Duodenal mucosa (tissue), 2 donors: ENCODE measurements around the gene EPGN.

Source experiments
- H3K27ac ChIP-seq: one replicate; pipeline ENCODE4 v1.7.0; 2013; ENCODE audit warnings: low read depth, low read length
- H3K27me3 ChIP-seq, 2 donors: one replicate each; pipeline ENCODE4 v1.7.0; 2013; ENCODE audit warnings: low read length in 2 of 2, control low read depth in 1 of 2; ENCODE audit not compliant: insufficient read depth in 2 of 2, control insufficient read depth in 1 of 2
- H3K36me3 ChIP-seq, 2 donors: one replicate each; pipeline ENCODE4 v1.7.0; 2013; ENCODE audit warnings: low read length in 2 of 2, control low read depth in 1 of 2; ENCODE audit not compliant: insufficient read depth in 2 of 2, control insufficient read depth in 1 of 2
- H3K4me1 ChIP-seq, 2 donors: one replicate each; pipeline ENCODE4 v1.7.0; 2013; ENCODE audit warnings: low read length in 2 of 2, control low read depth in 1 of 2; ENCODE audit not compliant: insufficient read depth in 2 of 2, control insufficient read depth in 1 of 2
- H3K4me3 ChIP-seq, 2 donors: one replicate each; pipeline ENCODE4 v1.7.0; 2013; ENCODE audit warnings: low read length in 2 of 2, low read depth in 1 of 2
- H3K9ac ChIP-seq, 2 donors: one replicate each; pipeline ENCODE4 v1.7.0; 2013; ENCODE audit warnings: low read length in 2 of 2, low read depth in 1 of 2
- H3K9me3 ChIP-seq, 2 donors: one replicate each; pipeline ENCODE4 v1.7.0; 2013; ENCODE audit warnings: low read length in 2 of 2, control low read depth in 1 of 2; ENCODE audit not compliant: control insufficient read depth in 1 of 2

EPGN gene

GRCh38 chr4:74361671-74362070 is 53.4 kb downstream of the EPGN start:
- no peak overlapping the region for H3K27ac ChIP-seq
- H3K4me3 ChIP-seq: no peak overlapping the region

GRCh38 chr4:74362347-74362746 is 54.1 kb downstream of the EPGN start:
- Histone ChIP-seq H3K9me3 (no peaks in the 10 kb centered on the region), H3K27ac (no peak overlapping the region), H3K36me3 (no peaks in the 10 kb centered on the region), H3K4me1 (peaks cover 10 to 18% of the 10 kb centered on the region in 2 donors), H3K9ac (no peak overlapping the region), H3K27me3 (peaks cover 4 to 8% of the 10 kb centered on the region in 2 donors), H3K4me3 (no peak overlapping the region)

More at GRCh38 chr4:74361671-74362070, 53.4 kb downstream of the EPGN start:
- H3K9me3 ChIP-seq: no peaks in the 10 kb centered on the region
- H3K27me3 ChIP-seq: peaks cover 4 to 8% of the 10 kb centered on the region in 2 donors
- peaks cover 10 to 18% of the 10 kb centered on the region in 2 donors for H3K4me1 ChIP-seq
- no peak overlapping the region for H3K9ac ChIP-seq
- no peaks in the 10 kb centered on the region for H3K36me3 ChIP-seq

GRCh38 chr4:74364256-74364651 is 56.0 kb downstream of the EPGN start:
- peak overlapping the region in 1 of 2 donors; percentile 58 for H3K4me3 ChIP-seq
- peaks cover 10 to 14% of the 10 kb centered on the region in 2 donors for H3K4me1 ChIP-seq
- H3K9ac ChIP-seq: no peak overlapping the region
- H3K9me3 ChIP-seq: no peaks in the 10 kb centered on the region
- H3K27me3 ChIP-seq: peaks cover 4 to 8% of the 10 kb centered on the region in 2 donors
- no peaks in the 10 kb centered on the region for H3K36me3 ChIP-seq
- H3K27ac ChIP-seq: no peak overlapping the region

- no peak within 1 kb of the TSS for H3K27ac ChIP-seq
- H3K9ac ChIP-seq: peak within 1 kb of the TSS in 1 of 2 donors; percentile 6
- peaks cover 10 to 14% of the 10 kb centered on the region in 2 donors for H3K4me1 ChIP-seq
- no peaks in the 10 kb centered on the region for H3K9me3 ChIP-seq
- no peaks in the 10 kb centered on the region for H3K36me3 ChIP-seq
- peaks cover 4 to 8% of the 10 kb centered on the region in 2 donors for H3K27me3 ChIP-seq
- H3K4me3 ChIP-seq: peak within 1 kb of the TSS; percentile 58 to 71
Observed at GRCh38 chr4:74364652-74365491, 56.6 kb downstream of the EPGN start, which contains the start of gene EREG. TSS of gene EREG (plus strand) at chr4:74365145. CDS start at chr4:74365309, 164 bp downstream.

- peaks cover 10 to 14% of the 10 kb centered on the region in 2 donors for H3K4me1 ChIP-seq
- no peaks in the 10 kb centered on the region for H3K9me3 ChIP-seq
- H3K27ac ChIP-seq: no peak overlapping the region
- H3K27me3 ChIP-seq: peaks cover 4 to 8% of the 10 kb centered on the region in 2 donors
- no peaks in the 10 kb centered on the region for H3K36me3 ChIP-seq
- H3K9ac ChIP-seq: peak overlapping the region in 1 of 2 donors; percentile 6
- H3K4me3 ChIP-seq: peak overlapping the region; percentile 58 to 71
Observed at GRCh38 chr4:74365761-74366160, 57.5 kb downstream of the EPGN start.
